T-cell (primary cell): ENCODE results near the gene HAPLN3. TPM values are rescaled to one million over a fixed set of nuclear protein-coding genes. Genes with fewer than 3 reads are reported as not detected.

Experiments used
- ATAC-seq, 4 experiments: fragments of 200-7000 bp in 3 of 4; fragments of 150-1000 bp in 1 of 4; cut with Tn5 transposase; replicated peaks in 1 of 4; 1 replicate in 3 of 4; 2 replicates in 1 of 4; pipeline ENCODE4 v1.10.0; 2021; ENCODE audit warnings: moderate library complexity in 3 of 4, mild to moderate bottlenecking in 2 of 4, moderate number of reproducible peaks in 1 of 4
- CTCF ChIA-PET, 2 donors: fragments of 300-600 bp; sonication (Branson Sonifier 250); formaldehyde crosslinking; loops; one replicate each; lab custom pipeline; 2022; ENCODE audit warnings: antibody characterized with exemption in 2 of 2; lab: Charles Lee
- POLR2A ChIA-PET, 2 donors: fragments of 300-600 bp; sonication (Branson Sonifier 250); formaldehyde crosslinking; loops; one replicate each; lab custom pipeline; 2022; ENCODE audit warnings: antibody characterized with exemption in 2 of 2; lab: Charles Lee
- DNase-seq, 35 experiments: peaks; one replicate each; pipeline versions ENCODE4 v3.0.0 to v3.0.0-alpha.2; 2013 to 2023
- H3K27ac ChIP-seq: one replicate; pipeline ENCODE4 v1.5.1; 2013; ENCODE audit warnings: low read length
- H3K27me3 ChIP-seq, 2 experiments: replicated peaks in 1 of 2; 1 replicate in 1 of 2; 2 replicates in 1 of 2; pipeline versions ENCODE4 v1.6.1 to v1.7.0; 2013; ENCODE audit warnings: low read length in 1 of 2, mixed read lengths in 1 of 2; ENCODE audit not compliant: control insufficient read depth in 2 of 2, insufficient read depth in 2 of 2; ENCODE audit errors: extremely low read depth in 1 of 2
- H3K36me3 ChIP-seq, 2 donors: 1 replicate in 1 of 2; 2 replicates in 1 of 2; pipeline versions ENCODE4 v1.6.1 to v1.7.0; 2013; ENCODE audit warnings: low read length in 1 of 2; ENCODE audit not compliant: control insufficient read depth in 2 of 2, insufficient read depth in 1 of 2; ENCODE audit errors: extremely low read depth in 1 of 2
- H3K4me1 ChIP-seq, 2 experiments: 1 replicate in 1 of 2; 2 replicates in 1 of 2; pipeline versions ENCODE4 v1.6.1 to v1.7.0; 2013; ENCODE audit warnings: low read length in 2 of 2, mixed read lengths in 1 of 2; ENCODE audit not compliant: insufficient read depth in 2 of 2, control insufficient read depth in 1 of 2; ENCODE audit errors: extremely low read depth in 1 of 2
- H3K4me3 ChIP-seq, 2 donors: 1 replicate in 1 of 2; 2 replicates in 1 of 2; pipeline versions ENCODE4 v1.5.1 to v1.7.0; 2013; ENCODE audit warnings: mild to moderate bottlenecking in 2 of 2, low read length in 1 of 2, moderate library complexity in 1 of 2; ENCODE audit not compliant: control insufficient read depth in 1 of 2; ENCODE audit errors: extremely low read depth in 1 of 2
- H3K9me3 ChIP-seq: 2 replicates; pipeline ENCODE4 v1.7.0; 2013
- H3K27ac Mint-ChIP-seq, 2 donors: one replicate each; pipeline ENCODE4 v1.8.0; 2020 to 2021; ENCODE audit warnings: mild to moderate bottlenecking in 2 of 2, mixed read lengths in 2 of 2
- H3K27me3 Mint-ChIP-seq, 2 donors: one replicate each; pipeline ENCODE4 v1.8.0; 2021 to 2022; ENCODE audit warnings: mixed read lengths in 2 of 2
- H3K36me3 Mint-ChIP-seq: one replicate; pipeline ENCODE4 v1.8.0; 2021; ENCODE audit warnings: mixed read lengths
- H3K4me1 Mint-ChIP-seq, 3 donors: one replicate each; pipeline ENCODE4 v1.8.0; 2020 to 2022; ENCODE audit warnings: mixed read lengths in 3 of 3, mild to moderate bottlenecking in 1 of 3
- H3K4me3 Mint-ChIP-seq, 3 donors: one replicate each; pipeline ENCODE4 v1.8.0; 2020 to 2022; ENCODE audit warnings: mild to moderate bottlenecking in 3 of 3, mixed read lengths in 3 of 3, moderate library complexity in 3 of 3
- H3K9me3 Mint-ChIP-seq, 3 donors: one replicate each; pipeline ENCODE4 v1.8.0; 2020 to 2022; ENCODE audit warnings: mixed read lengths in 3 of 3
- WGBS: methylation state at CpG from one replicate; pipeline ENCODE4 v1.1.5; 2013; ENCODE audit warnings: missing lambda C conversion rate; ENCODE audit not compliant: insufficient coverage; 5-methylcytosine and 5-hydroxymethylcytosine counted together
- total RNA-seq, 35 experiments: library from RNA in 6 of 35; stranded (reverse) in 6 of 35; fragments of 120-200 nt in 1 of 35; gene quantifications; one replicate each; pipeline versions ENCODE4 v1.2.1 to v1.2.4 and lab custom pipeline; 2013 to 2026

Gene HAPLN3
- total RNA-seq, 5 donors from 2014 or later (not counting 1 experiment from before 2014, with no cell fraction given) = 86.2 to 187 (median 156) TPM

- CTCF ChIA-PET = interaction anchor here (0.5 to 3.0 kb wide), 36 partner anchors 10 to 974 kb away, joined by 3 to 44 read pairs (median 4); partner anchors contain the start of genes ABHD2 (in 1 of the 2), HAPLN3 (in 1 of the 2), ISG20 (in 1 of the 2) and MRPL46 (in 1 of the 2)
- WGBS = no CpG with 5 or more reads among the region's 2 CpGs
Observed at GRCh38 chr15:88904257-88904623, 8.9 kb upstream of the HAPLN3 start.

GRCh38 chr15:88902846-88903245 lies 7.5 kb upstream of the HAPLN3 start:
- Histone ChIP-seq H3K36me3 (peaks cover 0 to 8% of the 10 kb centered on the region in 2 donors), H3K27ac (peak overlapping the region; percentile 82), H3K9me3 (no peaks in the 10 kb centered on the region), H3K27me3 (no peaks in the 10 kb centered on the region), H3K4me1 (peaks cover 19 to 44% of the 10 kb centered on the region in 2 experiments), H3K4me3 (no peak overlapping the region)
- no peak for ATAC-seq
- Mint-ChIP-seq H3K4me3 (no peak overlapping the region), H3K36me3 (peaks cover 5% of the 10 kb centered on the region), H3K4me1 (peaks cover 39 to 53% (median 49%) of the 10 kb centered on the region in 3 donors), H3K9me3 (no peaks in the 10 kb centered on the region), H3K27ac (peak overlapping the region; percentile 98 to 99), H3K27me3 (no peaks in the 10 kb centered on the region)
- no peak for DNase-seq
- ChIA-PET POLR2A (no interaction called here), CTCF (interaction anchor here (1.0 to 1.5 kb wide), 4 partner anchors 9 to 304 kb away, joined by 3 to 5 read pairs (median 3); partner anchors contain the start of gene ISG20 (in 1 of the 2))
- 100% methylated on average over 1 of the region's 2 CpGs for WGBS

More at GRCh38 chr15:88904257-88904623, 8.9 kb upstream of the HAPLN3 start:
- no peaks in the 10 kb centered on the region for H3K27me3 ChIP-seq
- Mint-ChIP-seq H3K9me3 (no peaks in the 10 kb centered on the region), H3K36me3 (peaks cover 5% of the 10 kb centered on the region), H3K27me3 (no peaks in the 10 kb centered on the region), H3K27ac (peak overlapping the region; percentile 98 to 99), H3K4me1 (peaks cover 38 to 48% (median 48%) of the 10 kb centered on the region in 3 donors), H3K4me3 (peak overlapping the region; percentile 39 to 73 (median 47))
- H3K4me3 ChIP-seq = peak overlapping the region in 1 of 2 donors; percentile 35
- H3K4me1 ChIP-seq = peaks cover 18 to 41% of the 10 kb centered on the region in 2 experiments
- POLR2A ChIA-PET = no interaction called here
- ATAC-seq (peak in 2 of 4 experiments; percentile 1 to 4), DNase-seq (no peak)
- peak overlapping the region; percentile 82 for H3K27ac ChIP-seq
- no peaks in the 10 kb centered on the region for H3K9me3 ChIP-seq
- H3K36me3 ChIP-seq = peaks cover 5 to 8% of the 10 kb centered on the region in 2 donors

- Mint-ChIP-seq H3K4me3 (no peak overlapping the region), H3K36me3 (peaks cover 5% of the 10 kb centered on the region), H3K4me1 (peaks cover 44 to 59% (median 54%) of the 10 kb centered on the region in 3 donors), H3K27me3 (no peaks in the 10 kb centered on the region), H3K9me3 (no peaks in the 10 kb centered on the region), H3K27ac (peak overlapping the region; percentile 98 to 99)
- ATAC-seq = no peak
- Histone ChIP-seq H3K9me3 (no peaks in the 10 kb centered on the region), H3K27ac (no peak overlapping the region), H3K4me3 (no peak overlapping the region), H3K36me3 (peaks cover 0 to 8% of the 10 kb centered on the region in 2 donors), H3K4me1 (peaks cover 25 to 49% of the 10 kb centered on the region in 2 experiments), H3K27me3 (no peaks in the 10 kb centered on the region)
- POLR2A ChIA-PET = no interaction called here
- WGBS = 90% methylated on average over 4 of the region's 6 CpGs
- CTCF ChIA-PET = interaction anchor here (1.0 to 1.5 kb wide), 4 partner anchors 10 to 305 kb away, joined by 3 to 5 read pairs (median 3); partner anchors contain the start of gene ISG20 (in 1 of the 2)
- no peak for DNase-seq
Observed at GRCh38 chr15:88902221-88902835, 7.0 kb upstream of the HAPLN3 start.

GRCh38 chr15:88901508-88902220 lies 6.3 kb upstream of the HAPLN3 start:
- H3K27ac ChIP-seq = no peak overlapping the region
- ATAC-seq (no peak), DNase-seq (no peak)
- no peak overlapping the region for H3K4me3 ChIP-seq
- 85% methylated on average over 12 of the region's 15 CpGs for WGBS
- H3K4me1 Mint-ChIP-seq = peaks cover 51 to 65% (median 61%) of the 10 kb centered on the region in 3 donors
- H3K27me3 ChIP-seq = no peaks in the 10 kb centered on the region
- H3K36me3 Mint-ChIP-seq = peaks cover 5% of the 10 kb centered on the region
- peak overlapping the region; percentile 98 to 99 for H3K27ac Mint-ChIP-seq
- ChIA-PET CTCF (interaction anchor here in 1 of 2 donors (1.0 kb wide), 1 partner anchor 10 kb away, joined by 3 read pairs; no protein-coding TSS in a partner anchor), POLR2A (no interaction called here)
- H3K4me1 ChIP-seq = peaks cover 30 to 56% of the 10 kb centered on the region in 2 experiments
- no peak overlapping the region for H3K4me3 Mint-ChIP-seq
- no peaks in the 10 kb centered on the region for H3K27me3 Mint-ChIP-seq
- no peaks in the 10 kb centered on the region for H3K9me3 Mint-ChIP-seq
- no peaks in the 10 kb centered on the region for H3K9me3 ChIP-seq
- peaks cover 0 to 3% of the 10 kb centered on the region in 2 donors for H3K36me3 ChIP-seq

- DNase-seq (no peak), ATAC-seq (no peak)
- H3K27me3 Mint-ChIP-seq = no peaks in the 10 kb centered on the region
- H3K9me3 Mint-ChIP-seq = no peaks in the 10 kb centered on the region
- Histone ChIP-seq H3K27me3 (peaks cover 0 to 3% of the 10 kb centered on the region in 2 experiments), H3K9me3 (no peaks in the 10 kb centered on the region), H3K4me1 (peaks cover 36 to 62% of the 10 kb centered on the region in 2 experiments), H3K27ac (no peak overlapping the region), H3K36me3 (peaks cover 0 to 3% of the 10 kb centered on the region in 2 donors), H3K4me3 (no peak overlapping the region)
- WGBS = 93% methylated on average over 4 of the region's 5 CpGs
- no peak overlapping the region for H3K4me3 Mint-ChIP-seq
- H3K36me3 Mint-ChIP-seq = peaks cover 5% of the 10 kb centered on the region
- H3K4me1 Mint-ChIP-seq = peaks cover 51 to 66% (median 62%) of the 10 kb centered on the region in 3 donors
- ChIA-PET CTCF (no interaction called here), POLR2A (no interaction called here)
- peak overlapping the region; percentile 0 to 22 for H3K27ac Mint-ChIP-seq
Observed at GRCh38 chr15:88900982-88901418, 5.7 kb upstream of the HAPLN3 start.
